Transverse colon (tissue), 4 donors: ENCODE results near the gene ZBTB34.

Experiments used
- CTCF ChIP-seq, 5 experiments: fragments of 200-600 bp in 3 of 5; fragments of 450-650 bp in 2 of 5; sonication (generic) in 3 of 5; IDR thresholded peaks; 1 replicate in 2 of 5; 2 replicates in 3 of 5; pipeline ENCODE4 v1.5.1; 2016 to 2017; ENCODE audit warnings: antibody characterized with exemption in 5 of 5, inconsistent platforms in 3 of 5, mild to moderate bottlenecking in 2 of 5, moderate library complexity in 1 of 5
- POLR2AphosphoS5 ChIP-seq, 3 donors: sonication (generic); formaldehyde crosslinking; IDR thresholded peaks; one replicate each; pipeline ENCODE4 v1.6.1; 2016; ENCODE audit warnings: antibody characterized with exemption in 3 of 3

DNA sequence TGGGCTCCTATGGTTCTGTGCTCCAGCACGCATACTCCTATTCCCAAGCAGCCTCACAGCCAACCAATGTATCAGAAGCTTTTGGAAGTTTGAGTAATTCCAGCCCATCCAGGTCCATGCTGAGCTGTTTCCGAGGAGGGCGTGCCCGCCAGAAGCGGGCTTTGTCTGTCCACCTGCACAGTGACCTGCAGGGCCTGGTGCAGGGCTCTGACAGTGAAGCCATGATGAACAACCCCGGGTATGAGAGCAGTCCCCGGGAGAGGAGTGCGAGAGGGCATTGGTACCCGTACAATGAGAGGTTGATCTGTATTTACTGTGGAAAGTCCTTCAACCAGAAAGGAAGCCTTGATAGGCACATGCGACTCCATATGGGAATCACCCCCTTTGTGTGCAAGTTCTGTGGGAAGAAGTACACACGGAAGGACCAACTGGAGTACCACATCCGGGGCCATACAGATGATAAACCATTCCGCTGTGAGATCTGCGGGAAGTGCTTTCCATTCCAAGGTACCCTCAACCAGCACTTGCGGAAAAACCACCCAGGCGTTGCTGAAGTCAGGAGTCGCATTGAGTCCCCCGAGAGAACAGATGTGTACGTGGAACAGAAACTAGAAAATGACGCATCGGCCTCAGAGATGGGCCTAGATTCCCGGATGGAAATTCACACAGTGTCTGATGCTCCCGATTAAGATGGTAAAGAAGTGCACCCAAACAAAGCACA is 19.9 kb downstream of the ZBTB34 start:
- TF ChIP-seq POLR2AphosphoS5 (IDR thresholded peaks at IDR 0.05) = no peak
- no peak for TF ChIP-seq CTCF (IDR thresholded peaks at IDR 0.05)
